ENCODE results near the gene ROCK2.
"Not testable (repeated sequence)": the region's sequence is repeated elsewhere in the genome, so short reads cannot be mapped to it uniquely, and the experiment has no call there.

The ROCK2 gene

GRCh38 chr2:11241412-11242203, 102.8 kb downstream of the ROCK2 start:
- Mint-ChIP-seq H3K4me1 (no peaks in the 10 kb centered on the region), H3K36me3 (peaks cover 5% of the 10 kb centered on the region)

GRCh38 chr2:11239666-11240462, 104.6 kb downstream of the ROCK2 start:
- Mint-ChIP-seq H3K4me1 (no peaks in the 10 kb centered on the region), H3K36me3 (peaks cover 5% of the 10 kb centered on the region), H3K27me3 (no peaks in the 10 kb centered on the region), H3K9me3 (no peaks in the 10 kb centered on the region), H3K27ac (no peak overlapping the region), H3K4me3 (no peak overlapping the region)
- DNase-seq = no peak
- CTCF ChIA-PET = interaction anchor here (0.7 kb wide), 1 partner anchor 210 kb away, joined by 3 read pairs; no protein-coding TSS in a partner anchor

More at GRCh38 chr2:11241412-11242203, 102.8 kb downstream of the ROCK2 start:
- CTCF ChIA-PET = no interaction called here
- Mint-ChIP-seq H3K9me3 (no peaks in the 10 kb centered on the region), H3K27me3 (no peaks in the 10 kb centered on the region), H3K4me3 (no peak overlapping the region), H3K27ac (no peak overlapping the region)
- no peak for DNase-seq

- H3K36me3 Mint-ChIP-seq = peaks cover 5% of the 10 kb centered on the region
- H3K9me3 Mint-ChIP-seq = no peaks in the 10 kb centered on the region
- H3K4me1 Mint-ChIP-seq = no peaks in the 10 kb centered on the region
- H3K27me3 Mint-ChIP-seq = no peaks in the 10 kb centered on the region
- no peak for DNase-seq
- H3K27ac Mint-ChIP-seq = no peak overlapping the region
- CTCF ChIA-PET = no interaction called here
- no peak overlapping the region for H3K4me3 Mint-ChIP-seq
Measured at GRCh38 chr2:11239147-11239546, 105.3 kb downstream of the ROCK2 start.

- H3K9me3 Mint-ChIP-seq = no peaks in the 10 kb centered on the region
- H3K36me3 Mint-ChIP-seq = peaks cover 1% of the 10 kb centered on the region
- H3K27ac Mint-ChIP-seq = no peak overlapping the region
- no peak for DNase-seq
- no peaks in the 10 kb centered on the region for H3K4me1 Mint-ChIP-seq
- CTCF ChIA-PET = no interaction called here
- H3K27me3 Mint-ChIP-seq = no peaks in the 10 kb centered on the region
- H3K4me3 Mint-ChIP-seq = no peak overlapping the region
Measured at GRCh38 chr2:11237122-11237521, 107.3 kb downstream of the ROCK2 start.

GRCh38 chr2:11236335-11236734, 108.1 kb downstream of the ROCK2 start:
- Mint-ChIP-seq H3K4me1 (no peaks in the 10 kb centered on the region), H3K27ac (no peak overlapping the region), H3K9me3 (no peaks in the 10 kb centered on the region), H3K27me3 (no peaks in the 10 kb centered on the region), H3K4me3 (no peak overlapping the region), H3K36me3 (peaks cover 1% of the 10 kb centered on the region)
- no peak for DNase-seq
- CTCF ChIA-PET = no interaction called here

GRCh38 chr2:11235583-11235982, 108.9 kb downstream of the ROCK2 start:
- DNase-seq = no peak
- H3K27ac Mint-ChIP-seq = no peak overlapping the region
- no peaks in the 10 kb centered on the region for H3K4me1 Mint-ChIP-seq
- peaks cover 1% of the 10 kb centered on the region for H3K36me3 Mint-ChIP-seq
- H3K4me3 Mint-ChIP-seq = no peak overlapping the region
- H3K27me3 Mint-ChIP-seq = no peaks in the 10 kb centered on the region
- CTCF ChIA-PET = interaction anchor here (1.2 kb wide), 1 partner anchor 102 kb away, joined by 4 read pairs; a partner anchor contains a TSS
- H3K9me3 Mint-ChIP-seq = no peaks in the 10 kb centered on the region

- H3K27ac Mint-ChIP-seq = no peak overlapping the region
- no peak overlapping the region for H3K4me3 Mint-ChIP-seq
- H3K9me3 Mint-ChIP-seq = no peaks in the 10 kb centered on the region
- CTCF ChIA-PET = interaction anchor here (1.0 to 1.2 kb wide), 4 partner anchors 10 to 346 kb away, joined by 3 to 5 read pairs (median 4); a partner anchor contains a TSS
- H3K36me3 Mint-ChIP-seq = peaks cover 1% of the 10 kb centered on the region
- H3K4me1 Mint-ChIP-seq = no peaks in the 10 kb centered on the region
- H3K27me3 Mint-ChIP-seq = no peaks in the 10 kb centered on the region
- no peak for DNase-seq
Measured at GRCh38 chr2:11234309-11234708, 110.1 kb downstream of the ROCK2 start.

GRCh38 chr2:11231193-11231592, 113.2 kb downstream of the ROCK2 start:
- CTCF ChIA-PET = interaction anchor here (0.7 kb wide), 1 partner anchor 386 kb away, joined by 3 read pairs; no protein-coding TSS in a partner anchor

GRCh38 chr2:11228692-11229091, 115.7 kb downstream of the ROCK2 start:
- DNase-seq = no peak
- no peak overlapping the region for H3K4me3 Mint-ChIP-seq

More at GRCh38 chr2:11231193-11231592, 113.2 kb downstream of the ROCK2 start:
- not testable (repeated sequence) for H3K4me1 Mint-ChIP-seq, H3K27me3 Mint-ChIP-seq, H3K9me3 Mint-ChIP-seq, H3K36me3 Mint-ChIP-seq, H3K27ac Mint-ChIP-seq, DNase-seq, H3K4me3 Mint-ChIP-seq

GRCh38 chr2:11227595-11227994, 116.8 kb downstream of the ROCK2 start:
- no peaks in the 10 kb centered on the region for H3K4me1 Mint-ChIP-seq
- no peak overlapping the region for H3K27ac Mint-ChIP-seq
- H3K36me3 Mint-ChIP-seq = peaks cover 7% of the 10 kb centered on the region
- CTCF ChIA-PET = no interaction called here
- H3K4me3 Mint-ChIP-seq = no peak overlapping the region
- H3K9me3 Mint-ChIP-seq = no peaks in the 10 kb centered on the region
- DNase-seq = no peak
- no peaks in the 10 kb centered on the region for H3K27me3 Mint-ChIP-seq

More at GRCh38 chr2:11228692-11229091, 115.7 kb downstream of the ROCK2 start:
- no peaks in the 10 kb centered on the region for H3K27me3 Mint-ChIP-seq
- CTCF ChIA-PET = no interaction called here
- H3K27ac Mint-ChIP-seq = no peak overlapping the region
- H3K9me3 Mint-ChIP-seq = no peaks in the 10 kb centered on the region
- H3K4me1 Mint-ChIP-seq = no peaks in the 10 kb centered on the region
- peaks cover 4% of the 10 kb centered on the region for H3K36me3 Mint-ChIP-seq

GRCh38 chr2:11224887-11225286, 119.5 kb downstream of the ROCK2 start:
- no peak overlapping the region for H3K27ac Mint-ChIP-seq
- CTCF ChIA-PET = interaction anchor here (1.7 kb wide), 1 partner anchor 9 kb away, joined by 5 read pairs; no protein-coding TSS in a partner anchor
- H3K4me3 Mint-ChIP-seq = no peak overlapping the region
- H3K36me3 Mint-ChIP-seq = peaks cover 13% of the 10 kb centered on the region
- H3K27me3 Mint-ChIP-seq = no peaks in the 10 kb centered on the region
- no peaks in the 10 kb centered on the region for H3K4me1 Mint-ChIP-seq
- H3K9me3 Mint-ChIP-seq = no peaks in the 10 kb centered on the region
- no peak for DNase-seq

- DNase-seq = no peak
- Mint-ChIP-seq H3K4me3 (no peak overlapping the region), H3K27me3 (no peaks in the 10 kb centered on the region), H3K27ac (no peak overlapping the region), H3K9me3 (no peaks in the 10 kb centered on the region), H3K4me1 (no peaks in the 10 kb centered on the region), H3K36me3 (peaks cover 17% of the 10 kb centered on the region)
- CTCF ChIA-PET = interaction anchor here (1.0 kb wide), 1 partner anchor 90 kb away, joined by 3 read pairs; a partner anchor contains a TSS
Measured at GRCh38 chr2:11222845-11223244, 121.6 kb downstream of the ROCK2 start.

- Mint-ChIP-seq H3K36me3 (peaks cover 22% of the 10 kb centered on the region), H3K27ac (no peak overlapping the region), H3K27me3 (no peaks in the 10 kb centered on the region), H3K9me3 (no peaks in the 10 kb centered on the region), H3K4me1 (no peaks in the 10 kb centered on the region), H3K4me3 (no peak overlapping the region)
- no peak for DNase-seq
- CTCF ChIA-PET = no interaction called here
Measured at GRCh38 chr2:11220445-11220844, 124.0 kb downstream of the ROCK2 start.

- Mint-ChIP-seq H3K4me3 (no peak overlapping the region), H3K27ac (no peak overlapping the region), H3K4me1 (no peaks in the 10 kb centered on the region), H3K9me3 (no peaks in the 10 kb centered on the region), H3K27me3 (no peaks in the 10 kb centered on the region), H3K36me3 (peaks cover 32% of the 10 kb centered on the region)
- CTCF ChIA-PET = no interaction called here
- DNase-seq = no peak
Measured at GRCh38 chr2:11215407-11215806, 129.0 kb downstream of the ROCK2 start.
